ENCODE data around the gene TGFB2.

Gene TGFB2

DNA sequence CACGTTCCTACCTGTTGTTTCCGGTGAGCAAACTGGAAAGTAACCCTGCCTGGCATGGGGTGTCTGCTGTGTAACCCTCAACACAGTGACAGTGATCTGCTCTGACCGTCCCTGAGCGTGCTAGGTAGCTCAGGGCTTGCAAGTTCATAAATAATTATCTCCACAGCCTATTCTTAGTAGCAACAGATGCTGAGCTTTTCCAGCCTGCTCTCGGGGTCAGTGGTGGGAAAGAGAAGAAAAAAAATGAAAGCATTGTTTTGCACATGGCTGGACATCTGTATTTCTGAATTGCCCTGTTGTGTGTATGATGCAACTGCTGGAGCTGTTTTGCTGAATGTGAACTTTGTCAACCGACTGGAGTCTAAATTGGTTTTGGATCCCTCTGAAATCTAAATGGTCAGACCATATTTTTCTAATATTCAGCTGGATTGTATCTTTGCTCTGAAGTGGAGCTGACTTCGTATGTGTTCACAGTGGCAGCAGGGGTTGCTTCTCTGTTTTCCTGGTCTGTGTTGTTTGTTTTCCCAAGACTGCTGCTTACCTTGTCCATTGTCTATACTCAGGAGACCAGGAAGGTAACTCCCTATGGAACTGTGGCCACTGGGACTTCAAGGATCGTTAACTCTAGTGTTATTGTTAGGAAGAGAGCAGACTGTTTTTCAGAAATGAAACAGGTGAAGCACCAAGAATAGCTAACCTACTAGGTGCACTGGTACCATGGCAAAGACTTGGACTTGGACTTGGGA, 27.0 kb downstream of the TGFB2 start:
- Histone ChIP-seq H3K27me3 (ENCODE audit: insufficient read depth, poor library complexity, severe bottlenecking) (no peaks in the 10 kb centered on the region), H3K36me3 (ENCODE audit: low read depth) (no peaks in the 10 kb centered on the region), H3K4me1 (ENCODE audit: insufficient read depth, poor library complexity, severe bottlenecking) (peaks cover 33% of the 10 kb centered on the region), H3K4me3 (ENCODE audit: severe bottlenecking) (no peak overlapping the region), H3K27ac (ENCODE audit: poor library complexity, severe bottlenecking) (no peak overlapping the region), H3K9me3 (ENCODE audit: severe bottlenecking) (no peaks in the 10 kb centered on the region)
- ATAC-seq (ENCODE audit: low read depth) (no peak), DNase-seq (ENCODE audit: low spot score) (no peak)
- TF ChIP-seq, protein P1, sequence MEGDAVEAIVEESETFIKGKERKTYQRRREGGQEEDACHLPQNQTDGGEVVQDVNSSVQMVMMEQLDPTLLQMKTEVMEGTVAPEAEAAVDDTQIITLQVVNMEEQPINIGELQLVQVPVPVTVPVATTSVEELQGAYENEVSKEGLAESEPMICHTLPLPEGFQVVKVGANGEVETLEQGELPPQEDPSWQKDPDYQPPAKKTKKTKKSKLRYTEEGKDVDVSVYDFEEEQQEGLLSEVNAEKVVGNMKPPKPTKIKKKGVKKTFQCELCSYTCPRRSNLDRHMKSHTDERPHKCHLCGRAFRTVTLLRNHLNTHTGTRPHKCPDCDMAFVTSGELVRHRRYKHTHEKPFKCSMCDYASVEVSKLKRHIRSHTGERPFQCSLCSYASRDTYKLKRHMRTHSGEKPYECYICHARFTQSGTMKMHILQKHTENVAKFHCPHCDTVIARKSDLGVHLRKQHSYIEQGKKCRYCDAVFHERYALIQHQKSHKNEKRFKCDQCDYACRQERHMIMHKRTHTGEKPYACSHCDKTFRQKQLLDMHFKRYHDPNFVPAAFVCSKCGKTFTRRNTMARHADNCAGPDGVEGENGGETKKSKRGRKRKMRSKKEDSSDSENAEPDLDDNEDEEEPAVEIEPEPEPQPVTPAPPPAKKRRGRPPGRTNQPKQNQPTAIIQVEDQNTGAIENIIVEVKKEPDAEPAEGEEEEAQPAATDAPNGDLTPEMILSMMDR (IDR thresholded peaks at IDR 0.05; ENCODE audit: poor library complexity, severe bottlenecking), result no peak

DNA sequence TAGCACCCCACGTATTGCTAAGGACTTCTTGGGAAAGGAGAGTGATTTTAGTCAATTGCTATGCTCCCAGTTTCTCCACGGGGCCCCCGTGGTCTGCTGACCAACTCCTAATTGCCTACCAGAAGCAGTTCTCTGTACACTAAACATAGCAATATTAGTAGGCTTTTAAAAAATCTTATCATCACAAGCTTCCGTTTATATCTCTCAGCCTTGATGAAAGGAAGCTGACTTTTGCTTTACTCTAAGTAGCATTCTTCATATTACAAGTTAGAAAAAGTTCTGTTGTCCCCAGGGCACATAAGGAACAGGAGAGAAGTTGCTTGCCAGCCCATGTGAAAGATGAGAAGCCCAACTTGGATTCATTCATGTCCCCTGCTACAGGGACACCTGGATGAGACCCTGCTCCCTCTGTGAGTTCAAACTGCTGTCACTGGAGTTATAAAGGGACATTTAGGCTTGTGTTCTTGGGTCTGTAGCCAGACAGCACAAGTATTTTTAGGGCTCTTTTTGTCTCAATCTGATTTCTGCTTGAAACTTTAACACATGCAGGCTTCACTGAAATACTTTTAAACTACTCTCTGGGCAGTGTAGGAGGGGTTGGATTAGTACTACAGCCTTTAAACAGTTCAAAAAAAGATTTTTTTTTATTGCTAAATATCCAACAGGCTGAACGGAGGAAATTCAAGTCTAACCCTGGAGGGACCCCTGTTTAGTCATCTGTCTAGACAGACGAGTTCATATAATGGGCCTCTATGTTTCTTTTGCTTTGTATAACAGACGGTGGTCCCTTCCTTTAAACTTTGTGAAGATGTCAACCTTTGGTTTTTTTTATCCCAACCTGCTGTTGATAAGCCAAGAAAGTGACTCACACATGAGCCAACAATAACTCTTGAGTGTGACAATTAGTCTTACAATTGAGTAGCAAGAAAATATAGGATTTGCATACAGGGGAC, 29.5 kb downstream of the TGFB2 start:
- TF ChIP-seq, protein P1 (IDR thresholded peaks at IDR 0.05; ENCODE audit: poor library complexity, severe bottlenecking), result no peak
- H3K9me3 ChIP-seq (ENCODE audit: severe bottlenecking), result no peaks in the 10 kb centered on the region
- H3K4me1 ChIP-seq (ENCODE audit: insufficient read depth, poor library complexity, severe bottlenecking), result peaks cover 40% of the 10 kb centered on the region
- no peak overlapping the region for H3K4me3 ChIP-seq (ENCODE audit: severe bottlenecking)
- H3K36me3 ChIP-seq (ENCODE audit: low read depth), result no peaks in the 10 kb centered on the region
- H3K27me3 ChIP-seq (ENCODE audit: insufficient read depth, poor library complexity, severe bottlenecking), result no peaks in the 10 kb centered on the region
- peak overlapping the region; percentile 92 for H3K27ac ChIP-seq (ENCODE audit: poor library complexity, severe bottlenecking)
- DNase-seq (ENCODE audit: low spot score) (no peak), ATAC-seq (ENCODE audit: low read depth) (no peak)

DNA sequence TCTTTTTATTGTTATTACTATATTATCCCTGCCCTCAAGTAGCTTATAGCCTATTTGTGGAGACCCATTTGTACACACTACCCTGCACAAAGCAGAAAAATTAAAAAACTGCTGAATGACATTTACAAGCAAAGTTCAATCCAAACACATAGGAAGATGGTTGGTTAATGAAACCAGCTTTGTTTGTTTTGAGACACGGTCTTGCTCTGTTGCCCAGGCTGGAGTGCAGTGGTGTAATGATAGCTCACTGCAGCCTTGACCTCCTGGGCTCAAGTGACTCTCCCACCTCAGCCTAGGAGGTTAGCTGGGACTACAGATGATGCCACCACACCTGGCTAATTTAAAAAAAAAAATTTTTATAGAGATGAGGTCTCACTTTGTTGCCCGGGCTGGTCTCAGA, 31.6 kb downstream of the TGFB2 start:
- ATAC-seq (ENCODE audit: low read depth), result no peak
- H3K36me3 ChIP-seq (ENCODE audit: low read depth), result no peaks in the 10 kb centered on the region
- peaks cover 43% of the 10 kb centered on the region for H3K4me1 ChIP-seq (ENCODE audit: insufficient read depth, poor library complexity, severe bottlenecking)
- no peak for DNase-seq (ENCODE audit: low spot score)
- H3K27ac ChIP-seq (ENCODE audit: poor library complexity, severe bottlenecking), result peak overlapping the region; percentile 92
- H3K4me3 ChIP-seq (ENCODE audit: severe bottlenecking), result no peak overlapping the region
- H3K9me3 ChIP-seq (ENCODE audit: severe bottlenecking), result no peaks in the 10 kb centered on the region
- TF ChIP-seq, protein P1 (IDR thresholded peaks at IDR 0.05; ENCODE audit: poor library complexity, severe bottlenecking), result no peak
- no peaks in the 10 kb centered on the region for H3K27me3 ChIP-seq (ENCODE audit: insufficient read depth, poor library complexity, severe bottlenecking)

DNA sequence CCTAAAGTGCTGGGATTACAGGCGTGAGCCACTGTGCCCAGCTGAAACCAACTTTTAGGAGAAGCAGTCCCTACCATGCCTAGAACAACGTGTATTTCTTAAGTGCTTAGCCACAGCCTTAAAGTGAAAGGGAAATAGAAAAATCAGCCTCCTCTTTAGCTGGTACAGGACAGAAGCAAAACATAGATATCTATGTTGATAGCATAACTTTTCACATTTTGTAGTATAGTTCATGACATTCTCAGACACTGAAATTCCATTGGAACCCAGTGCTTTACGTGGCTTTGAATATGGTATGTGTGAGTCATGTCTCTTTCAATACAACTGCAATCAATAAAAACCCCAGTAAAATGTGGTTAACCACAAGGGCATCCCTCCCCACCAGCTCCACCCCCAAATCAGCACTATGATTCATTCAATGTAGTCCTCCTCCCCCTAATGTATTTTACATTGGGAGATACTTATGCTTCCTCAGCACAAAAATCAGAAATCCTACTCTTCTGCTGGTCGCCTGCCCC, 32.1 kb downstream of the TGFB2 start:
- H3K27ac ChIP-seq (ENCODE audit: poor library complexity, severe bottlenecking), result peak overlapping the region; percentile 92
- no peaks in the 10 kb centered on the region for H3K27me3 ChIP-seq (ENCODE audit: insufficient read depth, poor library complexity, severe bottlenecking)
- peaks cover 43% of the 10 kb centered on the region for H3K4me1 ChIP-seq (ENCODE audit: insufficient read depth, poor library complexity, severe bottlenecking)
- peak; percentile 66 for ATAC-seq (ENCODE audit: low read depth)
- DNase-seq (ENCODE audit: low spot score), result peak; percentile 54
- TF ChIP-seq, protein P1 (IDR thresholded peaks at IDR 0.05; ENCODE audit: poor library complexity, severe bottlenecking), result no peak
- no peaks in the 10 kb centered on the region for H3K36me3 ChIP-seq (ENCODE audit: low read depth)
- no peak overlapping the region for H3K4me3 ChIP-seq (ENCODE audit: severe bottlenecking)
- no peaks in the 10 kb centered on the region for H3K9me3 ChIP-seq (ENCODE audit: severe bottlenecking)
